ENCODE results near the gene ZNF581.

ZNF581 gene

DNA sequence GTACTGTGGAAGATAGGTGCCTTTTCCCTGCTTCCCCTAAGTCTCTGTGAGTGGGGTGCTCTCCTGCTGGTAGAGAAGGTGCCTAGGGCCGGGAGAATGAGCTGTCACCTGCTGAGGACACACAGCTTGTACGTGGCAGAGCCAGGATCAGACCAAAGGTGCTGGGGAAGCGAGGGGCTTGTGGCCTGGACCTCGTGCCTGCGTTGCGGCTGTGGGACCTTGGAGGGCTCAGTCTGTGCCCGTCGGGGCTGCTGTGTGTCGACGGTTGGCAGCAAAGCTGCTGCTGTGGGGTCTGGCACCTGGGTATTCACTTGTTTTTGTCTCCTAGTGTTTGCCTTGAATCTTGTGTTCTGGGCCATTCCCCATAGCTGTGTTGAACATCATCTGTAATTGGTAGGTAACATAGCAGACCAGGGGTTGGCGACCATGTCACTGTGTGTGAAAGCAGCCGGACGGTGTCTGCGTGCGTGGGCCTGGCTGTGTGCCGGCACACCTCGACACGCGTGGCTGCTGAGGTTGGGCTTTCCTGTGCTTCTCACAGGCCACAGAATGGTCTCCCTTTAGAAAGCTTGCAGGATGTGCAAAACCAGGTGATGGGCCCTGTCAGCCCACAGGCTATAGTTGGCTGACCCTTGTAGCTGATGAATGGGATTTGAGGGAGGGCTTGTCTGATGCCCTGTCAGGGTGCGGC is 20.5 kb downstream of the ZNF581 start:
- in situ Hi-C loops (cut with MboI; ENCODE audit: low pct_unique_long_range_greater_than_20kb, low sequenced_read_pairs, unreplicated experiment): no loop called here
- DNase-seq (ENCODE audit: low spot score): no peak
- TF ChIP-seq, protein P1, sequence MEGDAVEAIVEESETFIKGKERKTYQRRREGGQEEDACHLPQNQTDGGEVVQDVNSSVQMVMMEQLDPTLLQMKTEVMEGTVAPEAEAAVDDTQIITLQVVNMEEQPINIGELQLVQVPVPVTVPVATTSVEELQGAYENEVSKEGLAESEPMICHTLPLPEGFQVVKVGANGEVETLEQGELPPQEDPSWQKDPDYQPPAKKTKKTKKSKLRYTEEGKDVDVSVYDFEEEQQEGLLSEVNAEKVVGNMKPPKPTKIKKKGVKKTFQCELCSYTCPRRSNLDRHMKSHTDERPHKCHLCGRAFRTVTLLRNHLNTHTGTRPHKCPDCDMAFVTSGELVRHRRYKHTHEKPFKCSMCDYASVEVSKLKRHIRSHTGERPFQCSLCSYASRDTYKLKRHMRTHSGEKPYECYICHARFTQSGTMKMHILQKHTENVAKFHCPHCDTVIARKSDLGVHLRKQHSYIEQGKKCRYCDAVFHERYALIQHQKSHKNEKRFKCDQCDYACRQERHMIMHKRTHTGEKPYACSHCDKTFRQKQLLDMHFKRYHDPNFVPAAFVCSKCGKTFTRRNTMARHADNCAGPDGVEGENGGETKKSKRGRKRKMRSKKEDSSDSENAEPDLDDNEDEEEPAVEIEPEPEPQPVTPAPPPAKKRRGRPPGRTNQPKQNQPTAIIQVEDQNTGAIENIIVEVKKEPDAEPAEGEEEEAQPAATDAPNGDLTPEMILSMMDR (IDR thresholded peaks at IDR 0.05; ENCODE audit: extremely low read depth, insufficient read depth, missing control alignments): no peak

DNA sequence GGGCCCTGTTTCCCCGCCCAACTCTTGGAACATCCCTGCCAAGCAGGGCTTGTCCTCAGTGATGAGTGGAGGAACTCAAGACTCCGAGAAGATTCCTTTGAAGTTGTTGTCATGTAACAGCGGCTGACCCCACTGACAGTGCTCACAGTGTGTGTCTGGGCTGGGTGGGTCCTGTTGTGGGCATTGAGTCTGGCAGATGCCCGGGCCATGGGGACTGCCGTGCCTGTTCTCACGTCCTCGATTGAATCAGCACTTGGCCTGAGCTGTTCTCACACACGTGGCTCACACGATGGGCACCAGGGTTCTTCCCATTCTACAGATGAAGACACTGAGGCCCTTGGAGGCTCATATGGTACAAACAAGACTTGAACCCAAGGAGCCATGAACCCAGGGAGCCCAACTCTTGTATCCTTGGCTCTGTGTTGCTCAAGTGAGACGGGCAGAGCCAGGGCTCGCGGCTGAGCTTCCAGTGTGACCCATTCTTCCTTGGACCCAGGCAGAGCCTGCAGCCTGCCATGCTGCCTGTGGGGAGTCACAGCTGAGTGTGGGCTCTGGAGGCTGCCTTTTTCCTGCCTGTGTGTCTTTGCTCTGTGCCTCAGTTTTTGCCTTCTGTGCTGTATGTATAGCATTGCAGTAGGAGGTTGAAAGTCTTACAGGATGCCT is 23.0 kb downstream of the ZNF581 start:
- DNase-seq (ENCODE audit: low spot score): no peak
- TF ChIP-seq, protein P1 (IDR thresholded peaks at IDR 0.05; ENCODE audit: extremely low read depth, insufficient read depth, missing control alignments): no peak
- in situ Hi-C loops (cut with MboI; ENCODE audit: low pct_unique_long_range_greater_than_20kb, low sequenced_read_pairs, unreplicated experiment): no loop called here

DNA sequence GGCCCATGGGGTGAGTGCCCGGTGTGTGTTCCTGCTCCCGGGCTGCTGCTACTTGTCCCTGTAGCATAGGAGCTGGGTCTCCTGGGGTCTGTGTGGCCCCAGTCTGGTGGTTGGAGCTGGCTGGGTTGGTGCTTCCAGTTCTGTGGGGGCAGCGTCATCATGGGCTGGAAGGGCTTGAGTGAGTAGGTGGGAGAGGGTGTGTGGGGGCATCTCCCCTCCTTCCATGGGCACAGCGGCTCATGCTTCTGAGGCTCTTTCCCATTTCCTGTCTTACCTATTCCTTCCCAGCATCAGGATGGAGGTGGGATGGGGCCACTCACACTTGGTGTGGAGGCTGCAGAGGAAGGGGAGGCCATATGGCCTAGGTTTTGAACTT is 23.5 kb downstream of the ZNF581 start:
- in situ Hi-C loops (cut with MboI; ENCODE audit: low pct_unique_long_range_greater_than_20kb, low sequenced_read_pairs, unreplicated experiment): no loop called here
- DNase-seq (ENCODE audit: low spot score): no peak
- TF ChIP-seq, protein P1 (IDR thresholded peaks at IDR 0.05; ENCODE audit: extremely low read depth, insufficient read depth, missing control alignments): no peak

DNA sequence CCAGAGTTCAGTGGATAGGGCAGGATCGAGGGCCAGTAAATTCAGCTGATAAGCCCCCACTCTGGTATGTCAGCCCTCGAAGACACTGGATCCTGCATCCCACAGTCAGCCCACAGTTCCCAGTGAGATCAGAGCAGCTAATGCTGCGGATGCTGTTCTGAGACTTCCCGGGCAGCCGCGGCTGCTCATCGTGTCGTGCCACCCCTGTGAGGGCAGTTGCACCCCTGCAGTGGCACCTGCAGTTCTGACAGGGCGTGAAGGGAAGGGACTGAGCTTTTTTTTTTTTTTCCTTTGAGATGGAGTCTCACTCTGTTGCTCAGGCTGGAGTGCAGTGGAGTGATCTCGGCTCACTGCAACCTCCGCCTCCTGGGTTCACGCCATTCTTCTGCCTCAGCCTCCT is 24.1 kb downstream of the ZNF581 start:
- in situ Hi-C loops (cut with MboI; ENCODE audit: low pct_unique_long_range_greater_than_20kb, low sequenced_read_pairs, unreplicated experiment): no loop called here
- no peak for DNase-seq (ENCODE audit: low spot score)
- TF ChIP-seq, protein P1 (IDR thresholded peaks at IDR 0.05; ENCODE audit: extremely low read depth, insufficient read depth, missing control alignments): no peak

DNA sequence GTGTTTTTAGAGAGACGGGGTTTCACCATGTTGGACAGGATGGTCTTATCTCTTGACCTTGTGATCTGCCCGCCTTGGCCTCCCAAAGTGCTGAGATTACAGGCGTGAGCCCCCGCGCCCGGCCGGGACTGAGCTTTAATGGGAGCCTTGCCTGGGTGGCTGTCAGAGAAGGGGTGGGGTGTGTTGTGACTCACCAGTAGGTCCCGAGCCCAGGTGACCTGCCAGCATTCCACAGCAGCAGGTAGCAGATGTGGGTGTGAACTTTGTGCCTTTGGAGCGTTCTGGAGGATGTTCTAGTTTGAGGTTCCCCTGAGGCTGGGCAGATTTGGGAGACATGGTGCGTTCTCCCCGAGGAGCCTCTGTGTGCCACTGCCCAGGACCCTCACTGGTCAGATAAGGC is 24.5 kb downstream of the ZNF581 start:
- no peak for DNase-seq (ENCODE audit: low spot score)
- TF ChIP-seq, protein P1 (IDR thresholded peaks at IDR 0.05; ENCODE audit: extremely low read depth, insufficient read depth, missing control alignments): no peak
- in situ Hi-C loops (cut with MboI; ENCODE audit: low pct_unique_long_range_greater_than_20kb, low sequenced_read_pairs, unreplicated experiment): no loop called here

DNA sequence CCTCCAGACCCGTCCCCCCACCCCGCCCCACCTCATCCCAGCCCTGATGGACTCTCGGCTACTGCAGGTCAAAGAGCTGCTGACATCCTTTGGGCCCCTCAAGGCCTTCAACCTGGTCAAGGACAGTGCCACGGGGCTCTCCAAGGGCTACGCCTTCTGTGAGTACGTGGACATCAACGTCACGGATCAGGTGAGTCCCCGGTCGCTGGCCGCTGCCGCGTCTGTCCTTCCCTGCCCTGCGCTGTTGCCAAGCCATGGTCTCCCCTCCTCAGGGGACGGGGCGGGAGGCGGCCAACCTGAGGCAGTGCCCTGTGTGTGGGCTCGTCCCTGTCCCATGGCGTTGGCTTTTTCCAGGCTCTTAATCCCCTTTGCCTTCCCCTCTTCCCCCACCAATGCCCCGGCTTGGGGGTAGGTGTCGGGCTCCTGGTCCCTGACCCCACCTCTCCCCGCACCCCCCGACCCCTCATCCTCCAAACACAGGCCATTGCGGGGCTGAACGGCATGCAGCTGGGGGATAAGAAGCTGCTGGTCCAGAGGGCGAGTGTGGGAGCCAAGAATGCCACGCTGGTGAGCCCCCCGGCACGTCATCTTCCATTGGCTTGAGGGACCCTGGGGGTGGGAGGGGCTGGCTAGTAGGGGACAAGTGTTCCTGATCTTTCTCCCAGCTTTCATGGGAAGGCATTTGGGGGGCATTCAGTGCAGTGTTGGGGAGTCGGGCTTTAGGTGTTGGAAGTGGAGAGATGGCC is 25.3 kb downstream of the ZNF581 start:
- TF ChIP-seq, protein P1 (IDR thresholded peaks at IDR 0.05; ENCODE audit: extremely low read depth, insufficient read depth, missing control alignments): no peak
- in situ Hi-C loops (cut with MboI; ENCODE audit: low pct_unique_long_range_greater_than_20kb, low sequenced_read_pairs, unreplicated experiment): no loop called here
- no peak for DNase-seq (ENCODE audit: low spot score)

Data from GM13977 (cell line).